ENCODE data around the gene STAC3.

DNA sequence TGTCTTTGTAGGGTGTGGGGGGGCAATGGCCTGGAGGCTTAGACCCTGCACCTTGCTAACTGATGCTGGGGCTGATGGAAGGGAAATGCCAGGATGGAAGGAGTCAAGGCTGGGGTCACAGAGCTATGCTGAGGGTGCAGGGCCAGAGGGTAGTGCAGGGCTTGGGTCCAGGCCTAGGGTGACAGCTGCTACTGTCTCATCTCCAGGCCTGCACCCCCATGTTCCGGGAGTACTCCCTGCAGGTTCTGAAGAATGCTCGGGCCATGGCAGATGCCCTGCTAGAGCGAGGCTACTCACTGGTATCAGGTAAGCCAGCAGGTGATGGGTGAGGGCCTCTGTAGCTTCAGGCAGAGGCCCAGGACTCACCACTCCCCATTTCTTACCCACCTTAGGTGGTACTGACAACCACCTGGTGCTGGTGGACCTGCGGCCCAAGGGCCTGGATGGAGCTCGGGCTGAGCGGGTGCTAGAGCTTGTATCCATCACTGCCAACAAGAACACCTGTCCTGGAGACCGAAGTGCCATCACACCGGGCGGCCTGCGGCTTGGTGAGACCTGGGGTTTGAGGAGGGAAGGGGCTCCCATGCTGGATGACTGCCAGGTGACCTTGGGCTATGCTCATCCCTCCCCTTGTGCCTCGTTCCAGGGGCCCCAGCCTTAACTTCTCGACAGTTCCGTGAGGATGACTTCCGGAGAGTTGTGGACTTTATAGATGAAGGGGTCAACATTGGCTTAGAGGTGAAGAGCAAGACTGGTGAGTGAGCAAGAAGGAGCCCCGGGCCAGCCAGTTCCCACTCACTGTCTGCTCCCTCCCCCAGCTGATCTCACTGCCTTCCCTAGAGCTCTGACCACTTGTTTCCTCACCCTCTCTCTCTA lies 17.4 kb downstream of the STAC3 start:
- TF ChIP-seq POLR2A (IDR thresholded peaks at IDR 0.05), result no peak
- TF ChIP-seq, protein P1, sequence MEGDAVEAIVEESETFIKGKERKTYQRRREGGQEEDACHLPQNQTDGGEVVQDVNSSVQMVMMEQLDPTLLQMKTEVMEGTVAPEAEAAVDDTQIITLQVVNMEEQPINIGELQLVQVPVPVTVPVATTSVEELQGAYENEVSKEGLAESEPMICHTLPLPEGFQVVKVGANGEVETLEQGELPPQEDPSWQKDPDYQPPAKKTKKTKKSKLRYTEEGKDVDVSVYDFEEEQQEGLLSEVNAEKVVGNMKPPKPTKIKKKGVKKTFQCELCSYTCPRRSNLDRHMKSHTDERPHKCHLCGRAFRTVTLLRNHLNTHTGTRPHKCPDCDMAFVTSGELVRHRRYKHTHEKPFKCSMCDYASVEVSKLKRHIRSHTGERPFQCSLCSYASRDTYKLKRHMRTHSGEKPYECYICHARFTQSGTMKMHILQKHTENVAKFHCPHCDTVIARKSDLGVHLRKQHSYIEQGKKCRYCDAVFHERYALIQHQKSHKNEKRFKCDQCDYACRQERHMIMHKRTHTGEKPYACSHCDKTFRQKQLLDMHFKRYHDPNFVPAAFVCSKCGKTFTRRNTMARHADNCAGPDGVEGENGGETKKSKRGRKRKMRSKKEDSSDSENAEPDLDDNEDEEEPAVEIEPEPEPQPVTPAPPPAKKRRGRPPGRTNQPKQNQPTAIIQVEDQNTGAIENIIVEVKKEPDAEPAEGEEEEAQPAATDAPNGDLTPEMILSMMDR (IDR thresholded peaks at IDR 0.05), result no peak
- no peak for TF ChIP-seq POLR2AphosphoS5 (IDR thresholded peaks at IDR 0.05)

Measured in sigmoid colon (tissue), 4 donors.